DMS114 treated with DMSO at 0.1 percent for 48 hours (cell line): ENCODE measurements around the gene CD247.

Experiments
- DNase-seq: peaks from one replicate; lab custom pipeline; 2025; ENCODE audit not compliant: unreplicated experiment; lab: John Stamatoyannopoulos, UW

The CD247 gene

DNA sequence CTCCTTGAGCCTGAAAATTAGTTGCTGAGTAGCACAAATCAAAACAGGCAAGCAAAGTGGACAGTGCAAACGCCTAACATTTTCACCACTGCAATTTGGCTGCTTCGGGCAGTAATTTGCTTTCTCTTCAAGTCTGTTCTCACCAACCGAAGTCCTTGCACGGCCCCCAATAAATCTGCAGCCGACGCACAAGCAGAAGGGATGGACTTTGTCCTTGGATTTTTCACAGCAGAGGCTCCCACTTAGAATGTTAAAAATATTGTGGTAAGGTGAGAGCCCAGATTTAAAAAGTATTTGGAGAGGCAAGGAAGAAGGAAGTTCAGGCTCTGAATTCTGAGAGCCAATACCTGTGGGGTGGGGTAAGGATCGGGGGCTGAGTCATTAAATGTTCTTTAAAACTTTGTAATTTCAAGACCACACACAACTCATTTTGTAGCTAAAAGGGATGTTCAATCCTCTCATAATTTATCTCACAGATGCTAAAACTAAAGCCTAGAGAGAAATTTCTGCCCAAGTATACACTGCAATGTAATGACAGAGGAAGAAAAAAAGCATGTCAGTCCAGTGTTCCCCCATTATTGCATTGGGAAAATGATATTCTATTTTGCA is 6.2 kb downstream of the CD247 start:
- DNase-seq: no peak

DNA sequence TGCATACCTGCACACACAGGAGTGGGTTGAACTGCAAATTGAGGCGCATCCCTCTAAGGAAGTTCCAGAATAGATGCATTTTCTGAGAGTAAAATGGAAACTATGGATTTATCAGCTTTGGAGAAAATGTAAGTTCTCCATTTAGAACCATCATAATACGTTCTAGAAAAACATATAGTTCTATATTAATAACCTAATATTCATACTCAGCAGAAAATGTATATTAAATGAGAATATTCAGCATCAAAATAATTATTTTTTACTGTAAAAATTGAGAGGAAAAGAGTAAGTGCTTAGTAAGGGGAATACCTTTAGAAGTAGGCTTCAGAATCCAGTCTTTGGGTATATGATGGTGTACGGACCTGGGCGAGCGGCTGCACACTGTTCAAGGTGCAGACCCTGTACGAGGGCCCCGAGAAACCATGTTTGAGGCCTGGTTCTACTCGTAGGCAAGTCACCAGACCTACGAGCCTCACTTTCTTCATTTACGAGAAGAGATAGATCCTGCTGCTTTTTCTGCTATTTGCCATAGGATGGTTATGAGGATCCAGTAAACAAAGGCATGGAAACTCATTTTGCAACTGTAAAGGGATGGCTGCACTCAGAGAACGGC is 6.8 kb downstream of the CD247 start:
- no peak for DNase-seq

DNA sequence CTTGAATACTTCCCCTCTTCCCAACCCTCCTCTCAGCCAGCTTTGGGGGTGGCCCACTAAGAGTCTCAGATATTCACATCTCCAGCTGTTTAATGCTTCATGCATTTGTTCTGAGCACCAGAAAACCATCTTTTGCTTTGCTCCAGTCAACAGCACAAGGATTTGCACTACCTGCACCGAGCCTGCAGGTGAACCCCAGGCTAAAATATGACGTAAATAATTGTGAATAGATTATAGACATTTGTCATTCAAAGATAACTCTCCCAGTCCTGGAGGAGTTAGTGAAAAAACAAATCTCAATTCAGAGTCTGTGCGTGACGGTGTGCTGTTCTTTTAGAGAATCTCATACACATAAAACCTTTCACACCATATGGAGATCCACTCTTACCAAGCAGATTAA is 7.4 kb downstream of the CD247 start:
- DNase-seq: no peak

DNA sequence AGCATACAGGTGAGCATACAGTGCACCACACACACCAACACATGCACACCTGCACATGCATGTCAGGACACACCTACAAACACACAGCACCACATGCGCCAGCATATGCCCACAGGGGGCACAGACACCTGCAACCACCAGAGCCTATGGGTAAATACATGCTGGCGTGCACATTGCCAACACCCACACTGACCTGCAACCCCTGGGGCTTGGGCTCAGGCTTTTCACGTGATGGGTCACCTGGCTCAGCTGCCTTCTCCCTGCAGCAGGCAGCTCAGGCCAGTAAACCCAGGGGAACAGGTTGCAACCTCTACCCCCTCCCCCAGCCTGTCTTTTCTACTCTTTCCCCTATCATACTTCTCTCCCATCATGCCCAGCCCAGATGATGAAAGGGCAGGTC is 8.1 kb downstream of the CD247 start:
- DNase-seq: no peak

DNA sequence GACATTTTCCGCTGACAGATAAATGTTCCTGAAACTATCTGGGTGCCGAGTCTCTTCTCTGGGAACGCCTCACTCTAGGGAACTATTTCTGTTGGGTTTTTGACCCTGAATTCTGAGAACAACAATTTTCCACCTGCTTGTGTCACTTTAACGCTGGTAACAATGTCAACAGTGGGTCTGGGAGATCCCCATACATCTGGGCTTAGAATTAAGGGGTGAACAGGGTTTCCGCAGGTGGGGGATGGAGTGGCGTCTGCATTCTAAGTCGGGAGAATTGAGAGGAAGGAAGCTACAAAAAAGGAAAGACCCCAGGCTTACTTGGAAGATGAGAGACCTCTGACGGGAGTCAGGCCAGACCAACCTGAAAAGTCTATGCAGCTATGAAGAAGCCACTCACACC is 8.7 kb downstream of the CD247 start:
- no peak for DNase-seq

DNA sequence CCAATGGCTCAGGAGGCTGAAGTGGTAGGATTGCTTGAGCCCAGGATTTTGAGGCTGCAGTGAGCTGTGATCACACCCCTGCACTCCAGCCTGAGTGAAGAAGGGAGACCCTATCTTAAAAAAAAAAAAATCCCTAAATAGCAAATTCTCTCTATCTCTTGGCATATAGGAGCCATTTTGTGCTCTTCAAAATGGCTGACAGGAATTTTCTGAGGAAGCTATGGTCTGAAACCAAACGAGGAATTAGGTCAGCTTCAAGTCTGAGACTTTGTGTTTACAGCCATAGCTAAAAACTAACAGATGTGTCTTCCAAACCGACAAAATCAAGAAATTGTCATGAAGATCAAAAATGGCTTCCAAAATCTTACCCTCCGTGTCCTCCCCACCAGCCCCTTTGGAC is 10.6 kb downstream of the CD247 start:
- DNase-seq: no peak

DNA sequence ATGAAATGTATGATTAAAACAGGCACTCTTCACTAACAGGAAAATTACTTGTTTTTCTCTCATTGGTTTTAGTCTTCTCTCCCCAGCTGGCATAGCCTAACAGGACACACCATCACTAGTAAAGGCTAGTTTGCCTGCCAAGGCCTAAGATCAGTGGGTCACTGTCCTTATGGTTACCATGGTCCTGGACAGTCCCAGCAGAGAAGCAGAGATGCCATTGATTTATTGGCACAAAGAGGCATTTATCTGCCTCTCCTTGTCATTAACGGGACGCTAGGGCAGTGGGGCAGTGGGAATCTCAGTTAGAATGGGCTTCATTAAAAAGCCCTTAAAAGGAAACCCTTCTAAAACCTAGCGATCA is 13.9 kb downstream of the CD247 start:
- DNase-seq: no peak

DNA sequence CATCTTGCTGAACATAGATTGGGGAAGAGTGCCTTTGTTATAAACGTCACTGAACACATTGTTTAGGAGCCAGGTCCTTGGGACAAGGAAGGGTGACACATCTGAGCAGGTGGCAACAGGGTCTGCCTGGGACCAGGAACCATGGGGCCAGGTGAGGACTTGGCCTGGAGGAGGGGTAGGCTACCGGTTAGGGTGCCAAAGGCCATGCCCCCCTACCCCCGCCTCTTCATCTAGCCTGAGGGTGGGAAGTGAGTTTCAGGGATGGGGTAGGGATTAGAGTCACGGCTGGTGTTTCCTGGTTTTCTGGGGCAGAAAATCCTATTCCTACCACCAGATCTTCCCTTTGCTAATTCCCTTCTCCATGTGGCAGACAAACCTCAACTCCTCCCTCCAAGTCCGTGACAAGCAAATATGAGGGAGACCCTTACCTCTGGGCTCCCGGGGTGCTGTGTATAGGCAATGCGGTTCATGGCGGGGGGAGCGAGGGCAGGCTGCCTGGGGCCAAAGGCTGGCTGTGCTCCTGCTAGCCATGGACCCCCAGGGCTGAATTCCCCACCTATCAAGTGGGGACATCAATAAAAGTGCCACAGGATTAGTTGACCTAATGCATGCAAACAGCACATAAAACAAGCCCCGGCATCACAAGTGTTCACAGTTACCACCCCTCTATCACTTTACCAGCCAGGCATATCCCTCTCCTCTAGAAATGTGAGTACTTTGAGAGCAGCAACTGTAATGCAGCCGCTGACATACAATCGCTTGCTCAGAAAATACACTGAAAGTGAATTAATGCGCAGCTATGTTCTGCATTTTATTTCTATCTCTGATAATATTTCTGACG is 14.5 kb downstream of the CD247 start:
- no peak for DNase-seq

DNA sequence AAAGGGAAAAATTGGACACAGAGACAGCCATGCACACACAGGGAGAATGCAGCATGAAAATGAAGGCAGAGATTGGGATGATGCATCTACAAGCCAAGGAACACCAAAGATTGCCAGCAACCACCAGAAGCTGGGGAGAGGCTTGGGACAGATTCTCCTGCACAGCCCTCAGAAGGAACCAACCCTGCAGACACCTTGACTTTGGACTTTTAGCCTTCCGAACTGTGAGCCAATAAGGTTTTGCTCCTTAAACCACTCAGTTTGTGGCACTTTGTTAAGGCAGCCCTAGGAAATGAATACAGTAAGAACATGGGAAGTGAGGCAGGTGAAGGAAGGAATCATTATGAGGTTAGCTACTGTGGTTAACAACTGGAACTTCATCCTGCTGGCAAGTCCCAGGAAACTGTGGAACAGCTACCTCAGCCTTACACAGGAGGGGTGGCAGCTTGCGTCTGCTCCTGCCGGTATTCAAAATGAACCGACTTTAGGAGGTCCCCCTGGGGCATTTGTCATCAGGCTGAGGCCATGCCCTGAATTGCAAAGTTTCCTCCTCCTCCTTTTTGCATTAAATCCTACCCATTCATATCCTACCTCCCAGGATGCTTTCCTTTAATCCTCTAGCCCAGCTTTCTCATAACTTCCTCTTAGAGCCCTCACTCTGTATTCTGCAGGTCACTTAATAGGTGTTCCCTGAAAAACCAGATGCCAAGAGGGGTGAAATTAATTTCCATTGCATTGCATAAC is 15.4 kb downstream of the CD247 start:
- no peak for DNase-seq

DNA sequence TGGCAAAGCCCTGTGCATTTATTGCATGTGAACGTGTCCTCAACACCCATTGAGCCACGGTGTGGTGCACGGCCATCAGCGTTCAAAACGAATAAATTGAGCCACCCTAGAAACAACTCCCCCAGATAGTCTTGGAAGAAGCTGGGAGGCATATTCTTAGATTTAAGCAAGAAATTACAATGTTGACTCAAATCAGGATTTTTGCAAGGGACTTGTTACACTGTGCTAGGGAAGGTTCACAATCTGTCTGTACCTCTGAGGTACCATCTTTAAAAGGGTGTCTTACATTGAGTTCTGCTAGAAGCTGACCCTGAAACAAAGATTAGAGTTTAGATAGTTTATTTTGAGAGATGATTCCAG is 16.2 kb downstream of the CD247 start:
- no peak for DNase-seq

DNA sequence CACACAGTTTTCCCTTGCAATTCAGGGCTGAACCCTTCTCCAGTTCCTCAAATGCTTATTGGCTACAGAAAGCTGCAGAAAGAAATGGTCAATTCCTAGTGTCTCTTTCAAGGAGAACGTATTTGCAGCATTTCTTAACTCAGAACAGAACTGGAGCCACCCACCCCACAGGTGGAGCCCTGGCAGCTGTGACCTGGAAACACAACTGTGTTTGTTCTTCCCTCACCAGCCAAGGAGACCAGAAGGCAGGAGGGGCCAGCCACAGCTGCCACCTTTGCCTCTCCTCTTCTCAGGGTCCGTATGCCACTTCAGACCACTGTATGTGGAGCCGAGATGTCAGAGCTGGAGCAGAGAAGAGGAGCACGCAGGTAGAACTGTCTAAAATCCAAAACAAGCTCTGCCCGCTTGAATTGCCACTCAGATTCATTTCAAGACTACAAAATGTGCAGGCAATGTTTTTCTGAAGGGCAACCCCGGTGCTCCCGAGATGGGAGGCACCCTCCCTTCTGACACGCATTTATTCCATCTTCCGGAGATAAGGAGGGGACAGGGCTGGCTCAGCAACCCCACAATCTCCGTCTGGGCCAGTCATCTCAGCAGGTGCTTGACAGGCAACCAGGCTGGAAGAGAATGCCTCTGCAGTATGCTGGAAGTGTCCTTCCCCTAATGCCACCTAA is 16.7 kb downstream of the CD247 start:
- DNase-seq: no peak

DNA sequence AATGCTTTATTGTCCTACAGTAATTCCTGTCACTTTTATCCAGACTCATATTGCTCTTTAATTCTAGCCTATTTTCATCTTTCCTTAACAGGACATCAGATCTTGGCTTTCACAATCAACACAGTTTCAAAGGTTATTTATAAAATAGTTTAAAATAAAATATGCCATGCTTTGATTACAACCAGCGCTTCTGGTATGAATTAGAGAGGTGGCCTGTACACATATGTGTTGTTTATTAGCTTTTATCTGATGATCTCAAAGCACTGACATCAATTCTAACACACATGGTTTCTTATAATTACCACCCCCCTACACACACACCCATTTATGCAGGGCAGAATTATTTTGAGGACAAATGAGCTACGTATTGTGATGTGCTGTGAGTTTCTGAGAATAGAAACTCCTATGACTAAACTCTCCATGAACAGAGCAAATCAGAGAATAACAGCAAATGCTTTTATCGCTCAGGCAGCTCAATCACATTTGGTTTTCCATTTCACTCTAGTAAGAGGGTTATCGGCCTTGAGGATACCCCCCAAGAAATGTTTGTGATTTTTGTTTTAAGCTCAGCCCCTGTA is 18.0 kb downstream of the CD247 start:
- no peak for DNase-seq

DNA sequence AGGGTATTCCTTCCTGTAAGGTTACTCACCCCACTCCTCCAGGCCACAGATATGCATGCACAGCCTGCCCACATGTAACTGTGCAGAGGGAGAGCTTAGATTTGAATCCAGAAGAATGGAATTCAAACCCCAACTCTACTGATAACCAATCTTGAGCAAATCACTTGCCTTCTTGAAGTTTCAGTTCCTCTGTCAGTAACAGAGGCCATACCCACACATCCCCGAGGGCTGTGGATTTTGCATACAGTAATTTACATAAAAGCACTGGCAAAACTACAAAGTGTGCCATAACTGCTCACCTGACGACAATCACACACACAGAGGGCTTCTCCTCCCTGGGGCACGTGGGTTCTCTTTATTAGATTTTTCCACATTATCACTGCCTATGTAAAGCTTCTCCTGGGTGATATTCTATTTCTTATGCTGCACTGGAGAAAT is 18.6 kb downstream of the CD247 start:
- DNase-seq: no peak

DNA sequence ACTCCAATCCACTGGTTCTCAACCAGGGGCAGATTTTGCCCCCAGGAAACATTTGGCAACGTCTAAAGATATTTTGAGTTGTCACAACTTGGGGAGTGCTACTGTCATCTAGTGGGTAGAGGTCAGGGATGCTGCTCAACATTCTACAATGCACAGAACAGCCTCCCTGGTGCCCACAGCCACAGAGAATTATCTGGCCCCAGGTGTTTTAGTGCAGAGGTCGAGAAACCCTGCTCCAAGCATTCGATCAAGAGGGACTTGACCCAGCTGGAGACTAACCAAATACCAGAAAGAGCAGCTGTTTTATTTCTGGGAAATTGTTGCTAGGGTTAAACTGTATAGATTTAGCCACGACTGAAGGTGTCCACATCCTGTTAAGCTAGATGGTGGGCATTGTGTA is 19.2 kb downstream of the CD247 start:
- DNase-seq: no peak

DNA sequence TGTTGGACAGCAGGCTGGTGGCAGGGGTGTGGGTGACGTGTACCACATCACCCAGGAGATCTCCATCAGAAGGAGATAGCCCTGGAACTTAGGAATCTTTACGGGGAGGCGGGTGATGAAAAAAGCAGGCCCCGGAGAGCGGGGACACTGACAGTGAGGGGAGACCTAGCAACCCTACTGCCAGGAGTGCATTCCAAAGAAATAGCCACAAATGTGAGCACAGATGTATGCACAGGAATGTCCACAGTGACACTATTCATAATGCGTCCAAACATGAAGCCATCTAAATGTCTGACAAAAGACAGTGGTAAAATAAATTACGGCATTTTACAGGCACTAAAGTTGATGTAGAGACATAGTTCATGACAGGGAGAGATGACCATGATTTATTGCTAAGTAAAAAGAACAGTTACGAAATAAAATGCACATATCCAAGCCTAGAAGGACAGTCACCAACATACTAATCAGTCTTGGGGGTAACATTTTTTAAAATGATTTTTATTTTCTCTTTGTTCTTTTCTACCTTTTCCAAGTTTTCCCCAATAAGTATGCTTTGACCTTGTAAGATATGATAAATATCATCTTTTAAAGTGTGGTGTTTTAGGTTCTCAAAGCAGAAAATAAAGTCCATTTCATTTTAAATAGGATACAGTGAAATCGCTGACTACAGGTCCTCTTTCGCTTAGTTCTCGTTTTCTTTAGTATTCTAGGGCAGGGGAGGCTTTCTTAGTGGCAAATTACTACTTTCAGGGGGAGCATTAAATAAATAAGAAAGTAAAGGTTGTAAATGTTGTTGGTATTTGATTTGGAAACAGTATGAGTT is 21.3 kb downstream of the CD247 start:
- no peak for DNase-seq

DNA sequence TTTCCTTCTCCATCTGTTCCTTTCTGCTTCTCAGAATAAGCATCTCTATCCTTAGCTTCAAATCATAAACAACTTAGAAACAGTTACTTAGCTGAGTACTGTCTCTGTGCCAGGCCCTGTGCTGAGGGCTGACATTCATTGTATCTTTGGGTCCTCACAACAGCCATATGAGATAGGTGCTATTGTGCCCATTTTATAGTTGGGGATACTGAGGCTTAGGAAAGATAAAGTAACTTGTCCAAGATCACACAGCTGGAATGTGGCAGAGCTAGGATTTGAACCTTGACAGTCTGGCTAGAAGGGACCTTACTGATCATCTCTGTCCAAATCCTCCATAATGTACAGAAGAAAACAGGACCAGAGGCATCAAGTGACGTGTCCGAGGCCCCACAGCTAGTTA is 25.0 kb downstream of the CD247 start:
- no peak for DNase-seq

DNA sequence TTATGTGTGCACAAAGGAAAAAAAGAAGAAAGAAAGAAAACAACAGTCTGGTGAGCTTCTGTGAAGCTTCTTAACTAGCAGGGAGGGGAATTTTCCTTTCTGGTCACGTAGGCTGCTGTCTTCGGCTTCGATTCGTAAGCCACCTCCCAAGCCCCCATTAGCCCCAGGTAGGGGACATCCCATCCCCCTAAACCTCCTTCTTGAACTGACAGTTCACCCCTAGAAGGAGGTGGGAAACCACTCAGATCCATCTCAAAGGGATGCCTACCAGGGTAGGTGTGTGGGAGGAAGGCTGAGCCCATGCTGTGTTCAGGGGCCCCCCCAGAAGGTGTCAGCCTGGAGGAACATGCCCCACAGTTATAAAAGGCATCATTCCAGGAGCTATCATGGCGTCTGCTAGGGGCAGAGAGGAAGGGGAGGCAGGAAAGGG is 25.8 kb downstream of the CD247 start:
- no peak for DNase-seq

DNA sequence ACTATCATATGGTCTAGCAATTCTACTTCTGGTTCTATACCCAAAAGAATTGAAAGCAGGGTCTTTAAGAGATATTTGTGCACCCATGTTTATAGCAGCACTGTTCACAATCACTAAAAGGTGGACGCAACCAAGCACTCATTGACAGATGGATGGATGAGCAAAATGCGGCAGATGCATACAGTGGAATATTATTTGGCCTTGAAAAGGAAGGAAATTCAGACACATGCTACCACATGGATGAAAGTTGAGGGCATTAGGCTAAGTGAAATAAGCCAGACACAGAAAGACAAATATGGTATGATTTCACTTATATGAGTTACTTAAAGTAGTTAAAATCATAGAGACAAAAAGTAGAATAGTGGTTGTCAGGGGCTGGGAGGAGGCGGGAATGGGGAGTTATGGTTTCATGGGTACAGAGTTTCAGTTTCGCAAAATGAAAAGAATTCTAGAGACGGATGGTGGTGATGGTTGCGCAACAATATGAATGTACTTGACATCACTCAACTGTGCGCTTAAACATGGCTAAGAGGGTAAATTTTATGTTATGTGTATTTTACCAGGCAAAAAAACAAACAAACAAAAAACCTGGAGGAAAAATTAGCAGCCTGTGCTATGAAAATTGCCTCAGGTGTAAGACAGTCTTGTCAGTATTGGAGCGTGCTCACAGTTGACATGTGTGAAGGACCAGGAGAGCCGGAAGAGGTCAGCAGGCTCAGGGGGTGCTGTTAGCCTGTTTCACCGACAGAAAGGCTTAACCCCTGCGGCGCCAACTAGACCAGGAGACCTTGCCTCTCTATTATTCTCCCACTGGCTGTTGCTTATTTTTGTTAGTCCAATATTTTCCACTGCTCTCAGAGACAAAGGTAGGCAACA is 26.5 kb downstream of the CD247 start:
- DNase-seq: no peak

DNA sequence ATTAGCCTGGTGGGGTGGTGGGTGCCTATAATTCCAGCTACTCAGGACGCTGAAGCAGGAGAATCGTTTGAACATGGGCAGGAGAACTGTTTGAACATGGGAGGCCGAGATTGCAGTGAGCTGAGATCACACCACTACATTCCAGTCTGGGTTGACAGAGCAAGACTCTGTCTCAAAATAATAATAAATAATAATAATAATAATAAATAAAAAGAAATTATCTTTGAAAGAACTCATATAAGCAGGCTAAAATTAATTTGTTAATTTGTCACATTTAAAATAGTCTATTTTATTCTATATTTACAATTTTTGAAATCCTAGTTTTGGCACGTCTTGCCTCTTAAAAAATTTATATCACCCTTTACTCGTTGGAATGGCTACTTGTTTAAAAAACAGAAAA is 27.6 kb downstream of the CD247 start:
- DNase-seq: no peak
